Measurements from ENCODE around the gene CRTC3. TPM values are rescaled to one million over a fixed set of nuclear protein-coding genes. Genes with fewer than 3 reads are reported as not detected.

Gene CRTC3
- total RNA-seq, 1 experiment from 2014 or later, result 27.7 TPM

DNA sequence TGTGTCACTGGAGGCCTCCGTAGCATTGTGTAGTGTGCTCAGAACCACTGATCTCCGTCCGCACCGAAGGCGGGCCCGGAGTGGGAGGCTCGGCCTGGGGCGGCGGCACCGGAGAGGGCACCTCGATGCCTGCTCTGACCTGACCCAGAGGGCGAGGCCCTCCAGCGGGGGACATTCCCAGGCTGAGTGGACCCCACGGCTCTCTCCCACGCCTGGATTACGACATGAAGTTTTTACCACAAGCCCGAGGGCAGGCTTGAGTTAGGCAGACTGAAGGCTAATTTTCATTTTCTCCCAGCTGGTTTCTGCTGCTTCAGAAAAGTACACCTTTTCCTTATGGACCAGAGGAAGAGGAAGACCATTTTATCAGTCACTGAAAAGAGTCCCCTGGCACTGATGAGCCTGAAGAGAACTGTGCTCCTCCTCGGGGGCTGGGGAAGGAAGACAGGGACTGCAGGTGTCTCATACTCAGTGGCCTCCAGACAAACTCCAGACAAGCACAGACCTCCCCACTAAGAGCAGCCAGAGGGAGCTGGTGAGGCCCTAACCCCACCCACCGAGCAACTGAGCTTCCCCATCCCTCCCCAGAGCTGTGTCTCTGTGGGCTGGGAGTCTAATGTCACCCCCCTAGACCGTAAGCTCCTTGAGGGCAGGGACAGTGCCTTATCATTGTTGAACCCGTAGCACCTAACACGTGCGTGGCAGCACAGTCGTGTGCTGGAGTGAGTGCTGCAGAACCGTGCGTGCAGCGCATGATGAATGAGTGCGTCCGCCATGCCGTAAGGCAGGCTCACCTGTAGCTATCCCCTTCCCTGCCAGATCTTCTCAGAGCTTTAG is 113.0 kb downstream of the CRTC3 start:
- H3K4me2 ChIP-seq (ENCODE audit: low read depth, low read length, poor library complexity, severe bottlenecking), result no peak overlapping the region
- no peaks in the 10 kb centered on the region for H3K79me2 ChIP-seq (ENCODE audit: low read length)
- DNase-seq, result peak; percentile 57
- H3K36me3 ChIP-seq (ENCODE audit: insufficient read depth, low read length), result peaks cover 9% of the 10 kb centered on the region; the same call in 1 of the 2 replicates
- H3K27ac ChIP-seq (ENCODE audit: low read length), result no peak overlapping the region
- H3K4me1 ChIP-seq (ENCODE audit: low read length), result peaks cover 2% of the 10 kb centered on the region; the same call in 1 of the 2 replicates
- H2AFZ ChIP-seq (ENCODE audit: low read length), result no peak overlapping the region
- H3K9me3 ChIP-seq (ENCODE audit: low read length), result no peaks in the 10 kb centered on the region
- H3K27me3 ChIP-seq (ENCODE audit: low read length), result no peaks in the 10 kb centered on the region
- H3K9ac ChIP-seq (ENCODE audit: low read length), result no peak overlapping the region
- H4K20me1 ChIP-seq (ENCODE audit: insufficient read depth, low read depth, low read length), result no peaks in the 10 kb centered on the region
- H3K4me3 ChIP-seq (ENCODE audit: low read length), result no peak overlapping the region
- no peaks in the 10 kb centered on the region for H3K9me2 ChIP-seq (replicated peaks; ENCODE audit: insufficient read depth, low read length)

DNA sequence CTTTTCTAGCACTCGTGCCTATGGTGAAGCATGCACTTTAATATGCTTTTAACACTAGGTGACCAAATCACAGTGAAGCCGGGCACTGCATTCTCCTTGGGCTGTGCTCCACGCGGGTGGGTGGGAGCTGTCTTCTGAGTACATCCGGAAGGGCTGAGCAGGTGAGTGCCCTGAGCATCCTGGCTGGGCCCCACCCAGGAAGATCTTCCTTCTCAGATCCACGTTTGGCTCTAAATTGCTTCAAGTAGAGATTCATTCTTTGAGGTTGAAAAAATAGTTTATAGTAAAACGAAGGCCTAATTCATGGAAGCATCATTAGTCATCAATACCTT is 113.5 kb downstream of the CRTC3 start:
- Histone ChIP-seq H4K20me1 (ENCODE audit: insufficient read depth, low read depth, low read length) (no peaks in the 10 kb centered on the region), H3K79me2 (ENCODE audit: low read length) (no peaks in the 10 kb centered on the region), H3K4me2 (ENCODE audit: low read depth, low read length, poor library complexity, severe bottlenecking) (no peak overlapping the region), H3K27me3 (ENCODE audit: low read length) (no peaks in the 10 kb centered on the region), H3K4me1 (ENCODE audit: low read length) (peaks cover 6% of the 10 kb centered on the region), H3K9ac (ENCODE audit: low read length) (no peak overlapping the region), H3K27ac (ENCODE audit: low read length) (no peak overlapping the region), H3K9me2 (replicated peaks; ENCODE audit: insufficient read depth, low read length) (no peaks in the 10 kb centered on the region), H3K4me3 (ENCODE audit: low read length) (no peak overlapping the region), H2AFZ (ENCODE audit: low read length) (no peak overlapping the region), H3K9me3 (ENCODE audit: low read length) (no peaks in the 10 kb centered on the region), H3K36me3 (ENCODE audit: insufficient read depth, low read length) (peaks cover 5% of the 10 kb centered on the region; the same call in 1 of the 2 replicates)
- no peak for DNase-seq

DNA sequence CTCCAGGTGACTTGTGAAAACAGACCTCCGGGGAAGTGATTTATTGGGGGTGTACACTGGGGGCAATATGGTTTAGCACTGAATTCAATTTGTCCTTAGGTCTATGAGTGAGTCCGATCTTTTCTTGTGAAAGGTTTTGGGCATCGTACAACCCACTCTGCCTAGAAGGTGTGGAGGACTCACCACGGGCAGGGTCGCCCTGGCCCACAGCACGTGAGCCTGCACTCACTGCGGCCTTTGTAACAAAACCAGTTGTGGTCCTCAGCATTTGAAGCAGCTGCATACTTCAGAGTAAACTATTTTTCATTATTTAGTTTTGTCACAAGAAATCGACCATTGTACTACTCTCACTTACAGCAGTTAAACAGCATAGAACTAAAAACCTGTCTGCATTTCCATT is 114.8 kb downstream of the CRTC3 start:
- H3K9ac ChIP-seq (ENCODE audit: low read length), result no peak overlapping the region
- no peaks in the 10 kb centered on the region for H4K20me1 ChIP-seq (ENCODE audit: insufficient read depth, low read depth, low read length)
- no peak overlapping the region for H3K4me2 ChIP-seq (ENCODE audit: low read depth, low read length, poor library complexity, severe bottlenecking)
- no peaks in the 10 kb centered on the region for H3K9me2 ChIP-seq (replicated peaks; ENCODE audit: insufficient read depth, low read length)
- H3K4me1 ChIP-seq (ENCODE audit: low read length), result peaks cover 11% of the 10 kb centered on the region
- no peaks in the 10 kb centered on the region for H3K27me3 ChIP-seq (ENCODE audit: low read length)
- no peak overlapping the region for H3K27ac ChIP-seq (ENCODE audit: low read length)
- peaks cover 5% of the 10 kb centered on the region; the same call in 1 of the 2 replicates for H3K36me3 ChIP-seq (ENCODE audit: insufficient read depth, low read length)
- no peak overlapping the region for H3K4me3 ChIP-seq (ENCODE audit: low read length)
- no peaks in the 10 kb centered on the region for H3K9me3 ChIP-seq (ENCODE audit: low read length)
- H3K79me2 ChIP-seq (ENCODE audit: low read length), result no peaks in the 10 kb centered on the region
- DNase-seq, result no peak
- no peak overlapping the region for H2AFZ ChIP-seq (ENCODE audit: low read length)

DNA sequence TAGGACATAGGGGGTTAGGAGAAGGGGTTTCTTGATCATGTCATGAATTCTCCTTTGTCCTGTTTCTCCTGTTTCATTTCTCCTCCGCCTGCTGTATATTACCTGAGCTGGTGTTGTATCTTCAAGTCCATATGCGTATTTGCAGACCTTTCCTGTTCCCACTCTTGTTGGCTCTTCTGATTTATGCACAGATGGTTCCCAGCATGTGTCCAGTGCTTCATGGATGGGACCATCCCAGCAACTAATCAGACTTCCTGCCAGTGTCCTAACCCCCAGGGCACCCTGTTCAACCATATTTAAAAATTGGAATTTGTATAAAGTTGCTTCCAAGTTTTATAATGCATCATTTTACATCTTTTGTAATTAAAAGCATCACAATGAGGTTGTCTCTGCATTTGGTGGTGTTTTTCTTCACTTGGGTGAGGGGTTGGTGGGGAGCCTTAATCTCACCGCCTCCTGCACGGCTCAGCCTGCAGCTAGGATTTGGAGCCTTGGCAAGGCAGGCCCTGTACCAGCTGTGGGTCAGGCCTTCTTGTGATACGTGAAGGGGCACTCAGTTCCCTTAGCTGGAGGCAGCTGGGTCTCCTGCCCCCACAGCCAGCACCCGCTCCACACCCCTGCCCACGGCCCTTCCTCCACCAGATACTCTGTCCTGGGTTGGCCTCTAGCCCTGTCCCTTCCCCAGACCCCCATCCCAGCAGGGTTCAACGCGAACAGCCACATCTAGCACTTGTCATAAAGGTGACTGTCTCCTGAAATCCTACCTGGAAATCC is 115.4 kb downstream of the CRTC3 start:
- Histone ChIP-seq H3K4me2 (ENCODE audit: low read depth, low read length, poor library complexity, severe bottlenecking) (no peak overlapping the region), H3K9ac (ENCODE audit: low read length) (no peak overlapping the region), H4K20me1 (ENCODE audit: insufficient read depth, low read depth, low read length) (no peaks in the 10 kb centered on the region), H3K4me3 (ENCODE audit: low read length) (no peak overlapping the region), H3K79me2 (ENCODE audit: low read length) (no peaks in the 10 kb centered on the region), H3K4me1 (ENCODE audit: low read length) (peaks cover 14% of the 10 kb centered on the region), H3K9me3 (ENCODE audit: low read length) (no peaks in the 10 kb centered on the region), H2AFZ (ENCODE audit: low read length) (no peak overlapping the region), H3K27ac (ENCODE audit: low read length) (no peak overlapping the region), H3K9me2 (replicated peaks; ENCODE audit: insufficient read depth, low read length) (no peaks in the 10 kb centered on the region), H3K36me3 (ENCODE audit: insufficient read depth, low read length) (peaks cover 5% of the 10 kb centered on the region; the same call in 1 of the 2 replicates), H3K27me3 (ENCODE audit: low read length) (no peaks in the 10 kb centered on the region)
- no peak for DNase-seq

DNA sequence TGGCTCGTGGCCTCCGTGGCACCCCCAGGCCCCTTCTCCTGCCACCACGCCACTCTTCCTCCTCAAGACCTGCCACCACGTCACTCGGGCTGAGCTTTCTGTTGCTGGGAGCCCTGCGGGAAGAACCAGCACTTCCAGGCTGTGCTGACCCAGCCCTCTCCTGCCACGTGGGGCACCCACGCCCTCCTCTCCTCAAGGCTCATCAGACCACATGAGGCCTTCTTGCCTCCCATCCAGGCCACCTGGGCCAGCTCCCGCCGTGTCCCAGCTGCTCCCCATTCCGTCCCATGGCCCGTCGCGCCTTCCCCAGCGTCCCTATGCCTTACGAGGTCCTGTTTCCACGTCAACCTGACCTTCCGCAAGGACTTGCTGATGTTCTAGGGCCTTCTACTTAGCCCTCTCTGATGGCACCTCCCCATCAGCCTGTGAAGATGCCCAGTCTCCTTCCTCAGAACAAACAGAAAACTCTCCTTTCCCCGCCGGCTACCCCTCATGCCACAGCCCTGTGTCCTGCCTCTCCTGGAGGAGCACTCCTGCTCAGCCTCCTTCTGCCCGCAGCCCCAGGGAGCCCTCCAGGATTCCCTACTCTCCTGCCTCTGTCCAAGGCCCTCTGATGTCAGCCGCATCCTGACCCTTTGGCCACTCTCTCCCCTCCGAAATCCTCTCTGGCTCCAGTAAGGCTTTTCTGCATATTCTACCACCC is 116.3 kb downstream of the CRTC3 start:
- Histone ChIP-seq H3K4me3 (ENCODE audit: low read length) (no peak overlapping the region), H3K4me1 (ENCODE audit: low read length) (peaks cover 23% of the 10 kb centered on the region), H3K4me2 (ENCODE audit: low read depth, low read length, poor library complexity, severe bottlenecking) (no peak overlapping the region), H3K27me3 (ENCODE audit: low read length) (no peaks in the 10 kb centered on the region), H3K9me2 (replicated peaks; ENCODE audit: insufficient read depth, low read length) (no peaks in the 10 kb centered on the region), H4K20me1 (ENCODE audit: insufficient read depth, low read depth, low read length) (no peaks in the 10 kb centered on the region), H3K79me2 (ENCODE audit: low read length) (no peaks in the 10 kb centered on the region), H2AFZ (ENCODE audit: low read length) (no peak overlapping the region), H3K9me3 (ENCODE audit: low read length) (no peaks in the 10 kb centered on the region), H3K36me3 (ENCODE audit: insufficient read depth, low read length) (peaks cover under 1% of the 10 kb centered on the region; the same call in 1 of the 2 replicates), H3K27ac (ENCODE audit: low read length) (no peak overlapping the region), H3K9ac (ENCODE audit: low read length) (no peak overlapping the region)
- DNase-seq, result no peak

DNA sequence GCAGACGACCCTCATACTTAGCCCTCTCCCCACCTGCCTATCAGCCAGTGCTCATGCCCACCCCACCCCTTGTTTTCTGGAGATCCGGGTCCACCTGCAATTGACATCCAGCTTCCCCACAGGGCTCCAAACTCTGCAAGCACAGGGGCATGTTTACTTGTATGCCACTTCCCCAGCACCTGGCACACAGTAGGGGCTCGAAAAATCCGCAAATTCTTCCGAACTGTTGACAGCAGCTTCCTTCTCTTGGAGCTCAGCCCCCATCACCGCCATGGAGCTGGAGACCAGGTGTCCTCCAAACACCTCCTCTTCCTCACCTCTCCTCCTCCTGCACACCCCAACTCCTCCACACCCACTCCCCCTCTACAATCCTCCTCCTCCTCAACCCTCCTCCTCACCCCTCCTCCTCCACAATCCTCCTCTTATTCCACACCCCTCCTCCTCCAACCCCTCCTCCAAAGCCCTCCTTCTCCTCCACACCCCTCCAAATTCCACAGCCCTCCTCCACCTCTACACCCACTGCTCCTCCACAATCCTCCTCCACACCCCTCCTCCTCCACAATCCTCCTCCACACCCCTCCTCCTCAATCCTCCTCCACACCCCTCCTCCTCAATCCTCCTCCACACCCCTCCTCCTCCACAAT is 117.1 kb downstream of the CRTC3 start:
- Histone ChIP-seq H3K9ac (ENCODE audit: low read length) (no peak overlapping the region), H4K20me1 (ENCODE audit: insufficient read depth, low read depth, low read length) (no peaks in the 10 kb centered on the region), H3K9me2 (replicated peaks; ENCODE audit: insufficient read depth, low read length) (no peaks in the 10 kb centered on the region), H3K36me3 (ENCODE audit: insufficient read depth, low read length) (no peaks in the 10 kb centered on the region; the same call in 1 of the 2 replicates), H3K79me2 (ENCODE audit: low read length) (no peaks in the 10 kb centered on the region), H3K27me3 (ENCODE audit: low read length) (no peaks in the 10 kb centered on the region), H3K4me1 (ENCODE audit: low read length) (peaks cover 29% of the 10 kb centered on the region), H3K9me3 (ENCODE audit: low read length) (no peaks in the 10 kb centered on the region), H3K27ac (ENCODE audit: low read length) (no peak overlapping the region), H3K4me3 (ENCODE audit: low read length) (no peak overlapping the region), H2AFZ (ENCODE audit: low read length) (no peak overlapping the region), H3K4me2 (ENCODE audit: low read depth, low read length, poor library complexity, severe bottlenecking) (no peak overlapping the region)
- DNase-seq, result no peak

DNA sequence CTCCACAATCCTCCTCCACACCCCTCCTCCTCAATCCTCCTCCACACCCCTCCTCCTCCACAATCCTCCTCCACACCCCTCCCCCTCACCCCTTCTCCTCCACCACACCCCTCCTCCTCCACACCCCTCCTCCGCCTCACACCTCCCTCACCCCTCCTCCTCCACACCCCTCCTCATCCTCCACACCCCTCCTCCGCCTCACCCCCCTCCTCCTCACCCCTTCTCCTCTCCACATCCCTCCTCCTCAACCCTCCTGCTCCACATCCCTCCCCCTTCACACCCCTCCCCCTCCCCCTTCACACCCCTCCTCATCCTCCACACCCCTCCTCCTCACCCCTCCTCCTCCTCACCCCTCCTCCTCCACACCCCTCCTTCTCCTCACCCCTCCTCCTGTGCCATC is 117.6 kb downstream of the CRTC3 start:
- Histone ChIP-seq H3K9ac (ENCODE audit: low read length) (no peak overlapping the region), H2AFZ (ENCODE audit: low read length) (no peak overlapping the region), H3K4me2 (ENCODE audit: low read depth, low read length, poor library complexity, severe bottlenecking) (no peak overlapping the region)

More for the DNA sequence above, 117.6 kb downstream of the CRTC3 start:
- no peaks in the 10 kb centered on the region for H3K9me2 ChIP-seq (replicated peaks; ENCODE audit: insufficient read depth, low read length)
- DNase-seq, result no peak
- H3K4me1 ChIP-seq (ENCODE audit: low read length), result peaks cover 29% of the 10 kb centered on the region
- H4K20me1 ChIP-seq (ENCODE audit: insufficient read depth, low read depth, low read length), result no peaks in the 10 kb centered on the region
- H3K36me3 ChIP-seq (ENCODE audit: insufficient read depth, low read length), result no peaks in the 10 kb centered on the region; the same call in 1 of the 2 replicates
- H3K4me3 ChIP-seq (ENCODE audit: low read length), result no peak overlapping the region
- H3K27me3 ChIP-seq (ENCODE audit: low read length), result no peaks in the 10 kb centered on the region
- H3K9me3 ChIP-seq (ENCODE audit: low read length), result no peaks in the 10 kb centered on the region
- H3K79me2 ChIP-seq (ENCODE audit: low read length), result no peaks in the 10 kb centered on the region
- no peak overlapping the region for H3K27ac ChIP-seq (ENCODE audit: low read length)
